ENCODE results near the gene KLHL17.
A peak's percentile ranks its signal among the peaks of the same experiment; 100 is the strongest.

KLHL17 gene

DNA sequence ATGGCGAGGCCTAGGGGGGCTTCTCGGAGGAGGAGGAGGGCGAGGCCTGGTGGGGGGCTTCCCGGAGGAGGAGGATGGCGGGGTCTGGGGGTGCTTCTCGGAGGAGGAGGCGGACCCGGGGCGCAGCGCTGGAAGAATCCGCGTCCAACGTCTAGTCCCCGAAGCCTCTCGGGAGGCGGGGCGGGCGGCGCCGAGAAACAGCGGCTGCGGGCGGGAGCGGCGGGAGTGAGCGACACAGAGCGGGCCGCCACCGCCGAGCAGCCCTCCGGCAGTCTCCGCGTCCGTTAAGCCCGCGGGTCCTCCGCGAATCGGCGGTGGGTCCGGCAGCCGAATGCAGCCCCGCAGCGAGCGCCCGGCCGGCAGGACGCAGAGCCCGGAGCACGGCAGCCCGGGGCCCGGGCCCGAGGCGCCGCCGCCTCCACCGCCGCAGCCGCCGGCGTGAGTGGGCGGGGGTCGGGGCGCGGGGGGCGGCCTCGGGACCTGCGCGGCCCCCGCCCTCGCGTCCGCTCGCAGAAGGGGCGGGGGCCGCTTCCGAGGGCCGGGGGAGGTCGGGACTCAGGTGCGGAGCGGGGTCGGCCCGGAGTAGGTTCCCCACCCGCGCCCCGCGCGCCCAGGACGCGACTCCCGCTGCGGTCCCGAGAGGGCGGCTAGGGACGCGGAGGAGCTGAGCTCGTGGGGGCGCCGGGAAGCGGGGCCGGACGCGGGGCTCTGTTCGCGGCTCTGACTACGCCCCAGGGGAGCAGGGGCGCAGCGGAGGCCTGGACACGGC lies at the start of gene KLHL17:
Gene KLHL17, plus strand, starts transcription at position 222 of the 769 bp plus-strand sequence. Its CDS starts 110 bp downstream, at position 332.
- Histone ChIP-seq H3K27ac (peak within 1 kb of the TSS in 1 of 2 donors; percentile 61), H3K4me3 (peak within 1 kb of the TSS; percentile 83)
- no peak for DNase-seq (ENCODE audit: low spot score)
- TF ChIP-seq, protein P1, sequence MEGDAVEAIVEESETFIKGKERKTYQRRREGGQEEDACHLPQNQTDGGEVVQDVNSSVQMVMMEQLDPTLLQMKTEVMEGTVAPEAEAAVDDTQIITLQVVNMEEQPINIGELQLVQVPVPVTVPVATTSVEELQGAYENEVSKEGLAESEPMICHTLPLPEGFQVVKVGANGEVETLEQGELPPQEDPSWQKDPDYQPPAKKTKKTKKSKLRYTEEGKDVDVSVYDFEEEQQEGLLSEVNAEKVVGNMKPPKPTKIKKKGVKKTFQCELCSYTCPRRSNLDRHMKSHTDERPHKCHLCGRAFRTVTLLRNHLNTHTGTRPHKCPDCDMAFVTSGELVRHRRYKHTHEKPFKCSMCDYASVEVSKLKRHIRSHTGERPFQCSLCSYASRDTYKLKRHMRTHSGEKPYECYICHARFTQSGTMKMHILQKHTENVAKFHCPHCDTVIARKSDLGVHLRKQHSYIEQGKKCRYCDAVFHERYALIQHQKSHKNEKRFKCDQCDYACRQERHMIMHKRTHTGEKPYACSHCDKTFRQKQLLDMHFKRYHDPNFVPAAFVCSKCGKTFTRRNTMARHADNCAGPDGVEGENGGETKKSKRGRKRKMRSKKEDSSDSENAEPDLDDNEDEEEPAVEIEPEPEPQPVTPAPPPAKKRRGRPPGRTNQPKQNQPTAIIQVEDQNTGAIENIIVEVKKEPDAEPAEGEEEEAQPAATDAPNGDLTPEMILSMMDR (IDR thresholded peaks at IDR 0.05) = no peak

DNA sequence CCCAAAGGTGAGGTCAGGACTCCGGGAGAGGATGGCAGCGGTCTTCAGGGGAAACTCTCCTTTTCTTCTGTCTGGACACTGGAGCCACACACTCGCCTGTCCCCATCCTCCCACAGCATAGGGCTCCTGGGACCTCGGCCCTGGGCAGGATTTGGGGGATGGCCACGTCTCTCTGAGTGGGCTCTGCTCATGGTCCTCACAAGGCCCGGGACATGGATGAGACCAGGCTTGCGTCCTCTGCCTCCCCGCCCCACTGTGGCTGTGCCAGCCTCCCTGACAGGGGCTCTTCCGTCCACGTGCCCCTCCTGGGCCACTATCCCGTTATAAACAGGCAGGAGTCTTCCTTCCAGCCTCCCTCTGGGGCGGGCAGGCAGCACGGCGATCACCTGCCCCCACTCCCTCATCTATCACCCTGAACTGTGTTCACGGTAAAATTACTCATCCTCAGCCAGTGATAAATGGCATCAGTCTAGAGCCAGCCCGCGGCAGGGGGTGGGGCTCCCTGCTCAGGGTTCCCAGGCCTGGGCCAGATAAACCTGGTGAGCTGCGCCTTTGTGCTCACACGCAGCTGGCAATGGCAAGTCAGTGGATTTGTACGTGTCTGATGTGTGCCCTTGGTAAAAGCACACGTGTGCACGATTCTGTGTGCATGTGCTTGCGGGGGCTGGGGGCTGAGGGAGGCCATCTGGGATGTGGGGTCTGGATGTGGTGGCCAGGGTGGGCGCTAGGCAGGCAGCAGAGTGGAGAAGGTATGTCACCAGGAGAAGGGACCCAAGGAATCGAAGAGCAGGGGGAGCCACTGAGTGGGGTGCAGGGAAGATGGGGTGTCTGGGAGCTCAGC lies 49.3 kb upstream of the KLHL17 start:
- DNase-seq (ENCODE audit: low spot score) = no peak
- Histone ChIP-seq H3K27ac (no peak overlapping the region), H3K4me3 (no peak overlapping the region)
- TF ChIP-seq, protein P1 (IDR thresholded peaks at IDR 0.05) = no peak

DNA sequence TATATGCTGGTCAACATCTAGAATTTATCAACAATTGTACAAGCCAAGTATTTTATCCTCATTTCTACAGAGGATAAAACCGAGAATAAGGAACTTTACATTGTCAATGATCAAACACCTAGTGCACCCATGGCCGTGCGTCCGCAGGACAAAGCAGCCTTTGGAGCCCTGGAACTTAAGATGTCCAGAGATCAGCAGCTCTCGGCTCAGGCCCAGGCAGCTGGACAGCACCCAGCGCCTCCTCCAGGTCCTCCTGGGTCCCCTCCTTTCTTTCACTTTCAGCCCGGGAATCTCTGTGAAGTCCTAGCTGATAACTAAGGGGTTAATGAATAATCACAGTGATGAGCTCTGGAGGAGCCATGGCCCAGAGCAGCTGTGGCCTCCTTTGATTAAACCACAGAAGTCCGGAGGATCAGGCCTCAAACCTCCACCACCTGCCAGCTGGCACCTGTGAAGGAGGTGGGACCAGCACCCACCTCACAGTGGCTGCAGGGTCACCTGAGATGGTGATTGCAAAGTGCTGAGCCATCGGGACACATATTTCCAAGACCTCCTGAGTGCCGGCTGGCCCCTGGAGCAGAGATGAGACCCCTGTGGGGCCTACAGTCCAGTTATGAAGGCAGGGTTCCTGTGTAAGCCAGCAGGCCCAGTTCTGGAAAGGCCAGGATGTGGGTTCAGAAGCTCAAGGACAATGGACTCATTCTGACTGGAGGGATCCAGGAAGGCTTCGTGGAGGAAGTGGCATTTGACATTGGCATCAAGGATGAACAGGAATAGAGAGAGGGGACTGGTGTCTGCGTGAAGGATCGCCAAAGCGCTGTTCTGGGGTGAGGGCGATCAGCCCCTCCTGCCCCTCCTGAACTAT lies 48.3 kb upstream of the KLHL17 start:
- TF ChIP-seq, protein P1 (IDR thresholded peaks at IDR 0.05) = no peak
- Histone ChIP-seq H3K27ac (no peak overlapping the region), H3K4me3 (no peak overlapping the region)
- no peak for DNase-seq (ENCODE audit: low spot score)

DNA sequence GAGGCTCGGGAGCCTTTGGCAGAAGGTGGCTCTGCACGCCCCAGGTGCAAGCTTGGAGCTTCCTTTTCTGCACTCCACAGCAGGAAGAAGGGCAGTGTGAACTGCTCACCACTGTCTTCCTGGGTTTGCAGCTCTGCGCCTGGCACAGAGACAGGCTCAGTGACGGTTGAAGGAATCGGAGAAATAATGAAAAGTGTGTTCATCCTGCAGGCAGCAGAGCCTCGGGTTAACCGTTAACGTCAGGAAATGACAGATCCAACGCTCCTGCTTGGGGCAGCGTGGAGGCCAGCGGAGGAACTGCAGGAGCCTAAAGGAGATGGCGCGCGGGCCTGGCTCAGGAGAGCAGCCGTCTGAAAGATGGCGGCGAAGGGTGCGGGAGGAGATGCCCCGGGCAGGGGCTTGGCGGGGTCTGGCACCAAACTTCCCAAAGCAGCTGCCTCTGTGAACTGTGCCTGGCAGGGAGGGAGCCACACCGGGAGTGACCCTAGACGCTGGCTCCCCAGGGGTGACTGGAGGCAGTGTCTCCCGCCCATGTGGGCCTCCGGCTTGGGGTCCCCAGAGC lies 47.6 kb upstream of the KLHL17 start:
- TF ChIP-seq, protein P1 (IDR thresholded peaks at IDR 0.05) = no peak
- no peak overlapping the region for H3K27ac ChIP-seq
- no peak overlapping the region for H3K4me3 ChIP-seq
- no peak for DNase-seq (ENCODE audit: low spot score)

DNA sequence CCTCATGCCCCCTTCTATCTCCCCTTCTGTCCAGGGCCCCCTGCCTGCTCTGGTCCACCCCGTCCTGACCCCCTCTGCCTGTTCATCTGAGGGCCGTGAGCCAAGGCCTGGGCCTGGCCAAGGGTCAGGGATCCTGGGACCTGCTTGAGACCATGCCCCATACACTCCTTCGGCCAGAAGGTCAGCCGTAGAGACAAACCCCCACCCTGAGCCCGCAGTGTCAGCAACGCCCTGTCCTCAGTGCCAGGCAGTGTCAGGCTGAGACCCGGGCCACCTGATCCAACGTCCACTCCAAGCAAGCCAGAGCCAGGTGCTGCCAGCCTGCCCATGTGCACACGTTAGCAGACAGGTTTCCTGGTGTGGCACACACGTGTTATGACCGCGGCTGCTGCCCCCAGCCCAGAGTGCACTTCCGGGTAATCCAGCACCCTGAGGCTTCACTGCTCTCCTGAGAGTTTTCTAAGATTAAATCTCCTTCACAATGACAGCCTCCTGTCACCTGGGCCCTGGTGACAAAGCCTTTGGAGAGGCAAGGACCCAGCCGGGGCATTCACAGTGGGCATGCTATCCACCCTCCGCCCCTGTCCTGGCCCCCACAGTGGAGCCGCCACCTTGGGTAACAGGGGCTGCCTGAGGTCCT lies 46.8 kb upstream of the KLHL17 start:
- TF ChIP-seq, protein P1 (IDR thresholded peaks at IDR 0.05) = no peak
- no peak for DNase-seq (ENCODE audit: low spot score)
- Histone ChIP-seq H3K27ac (no peak overlapping the region), H3K4me3 (no peak overlapping the region)

Data from coronary artery (tissue), 2 donors.